ENCODE measurements around the gene CHMP5.

- TF ChIP-seq, protein P1, sequence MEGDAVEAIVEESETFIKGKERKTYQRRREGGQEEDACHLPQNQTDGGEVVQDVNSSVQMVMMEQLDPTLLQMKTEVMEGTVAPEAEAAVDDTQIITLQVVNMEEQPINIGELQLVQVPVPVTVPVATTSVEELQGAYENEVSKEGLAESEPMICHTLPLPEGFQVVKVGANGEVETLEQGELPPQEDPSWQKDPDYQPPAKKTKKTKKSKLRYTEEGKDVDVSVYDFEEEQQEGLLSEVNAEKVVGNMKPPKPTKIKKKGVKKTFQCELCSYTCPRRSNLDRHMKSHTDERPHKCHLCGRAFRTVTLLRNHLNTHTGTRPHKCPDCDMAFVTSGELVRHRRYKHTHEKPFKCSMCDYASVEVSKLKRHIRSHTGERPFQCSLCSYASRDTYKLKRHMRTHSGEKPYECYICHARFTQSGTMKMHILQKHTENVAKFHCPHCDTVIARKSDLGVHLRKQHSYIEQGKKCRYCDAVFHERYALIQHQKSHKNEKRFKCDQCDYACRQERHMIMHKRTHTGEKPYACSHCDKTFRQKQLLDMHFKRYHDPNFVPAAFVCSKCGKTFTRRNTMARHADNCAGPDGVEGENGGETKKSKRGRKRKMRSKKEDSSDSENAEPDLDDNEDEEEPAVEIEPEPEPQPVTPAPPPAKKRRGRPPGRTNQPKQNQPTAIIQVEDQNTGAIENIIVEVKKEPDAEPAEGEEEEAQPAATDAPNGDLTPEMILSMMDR (IDR thresholded peaks at IDR 0.05): no peak
- no peak for TF ChIP-seq POLR2AphosphoS5 (IDR thresholded peaks at IDR 0.05)
These were observed 489 bp downstream of the CHMP5 start for GRCh38 chr9:33265211-33265865.
